Liver (tissue), 9 donors: ENCODE measurements around the gene ZNF865. TPM values are rescaled to one million over a fixed set of nuclear protein-coding genes. Genes with fewer than 3 reads are reported as not detected.

Experiments used
- DNase-seq: peaks from one replicate; pipeline ENCODE4 v3.0.0-alpha.2; 2017; ENCODE audit warnings: low spot score
- H3K27ac ChIP-seq, 2 donors: one replicate each; pipeline ENCODE4 v1.7.0; 2013; ENCODE audit warnings: inconsistent platforms in 2 of 2, low read length in 2 of 2, control low read depth in 1 of 2, low read depth in 1 of 2, mild to moderate bottlenecking in 1 of 2
- H3K27me3 ChIP-seq, 4 donors: one replicate each; pipeline versions ENCODE4 v1.6.1 to v1.7.0; 2013; ENCODE audit warnings: low read length in 3 of 4, inconsistent platforms in 1 of 4, mild to moderate bottlenecking in 1 of 4, moderate library complexity in 1 of 4; ENCODE audit not compliant: control insufficient read depth in 4 of 4, insufficient read depth in 4 of 4
- H3K36me3 ChIP-seq, 4 donors: one replicate each; pipeline versions ENCODE4 v1.6.1 to v1.7.0; 2013; ENCODE audit warnings: low read length in 3 of 4, mild to moderate bottlenecking in 3 of 4, low read depth in 1 of 4, moderate library complexity in 1 of 4; ENCODE audit not compliant: control insufficient read depth in 4 of 4, insufficient read depth in 3 of 4
- H3K4me1 ChIP-seq, 4 donors: one replicate each; pipeline versions ENCODE4 v1.6.1 to v1.7.0; 2013; ENCODE audit warnings: low read length in 3 of 4, mild to moderate bottlenecking in 3 of 4, moderate library complexity in 1 of 4; ENCODE audit not compliant: control insufficient read depth in 4 of 4, insufficient read depth in 4 of 4
- H3K4me3 ChIP-seq, 3 donors: one replicate each; pipeline versions ENCODE4 v1.6.1 to v1.7.0; 2013; ENCODE audit warnings: low read length in 3 of 3, control low read depth in 1 of 3, low read depth in 1 of 3, mild to moderate bottlenecking in 1 of 3
- H3K9ac ChIP-seq, 2 donors: one replicate each; pipeline ENCODE4 v1.7.0; 2013; ENCODE audit warnings: low read length in 2 of 2, mild to moderate bottlenecking in 2 of 2, moderate library complexity in 2 of 2, control low read depth in 1 of 2, low read depth in 1 of 2
- H3K9me3 ChIP-seq, 4 donors: one replicate each; pipeline versions ENCODE4 v1.6.1 to v1.7.0; 2013; ENCODE audit warnings: low read length in 3 of 4; ENCODE audit not compliant: control insufficient read depth in 4 of 4
- ATF3 ChIP-seq: IDR thresholded peaks from 2 replicates; pipeline ENCODE4 v1.6.1; 2016; ENCODE audit warnings: antibody characterized with exemption
- CTCF ChIP-seq: fragments of 150-350 bp; IDR thresholded peaks from 2 replicates; pipeline ENCODE4 v1.5.1; 2017; ENCODE audit warnings: improper control_type of control experiment, low read depth, low read length; ENCODE audit not compliant: missing input control
- EGR1 ChIP-seq, 2 donors: IDR thresholded peaks; 2 replicates each; pipeline ENCODE4 v1.6.1; 2016 to 2018; ENCODE audit warnings: antibody characterized with exemption in 2 of 2, low read depth in 2 of 2
- FOXA1 ChIP-seq: IDR thresholded peaks from 2 replicates; pipeline ENCODE4 v1.6.1; 2016; ENCODE audit warnings: antibody characterized with exemption
- FOXA2 ChIP-seq: IDR thresholded peaks from 2 replicates; pipeline ENCODE4 v1.6.1; 2016; ENCODE audit warnings: antibody characterized with exemption
- GABPA ChIP-seq, 2 donors: IDR thresholded peaks in 1 of 2; conservative IDR thresholded peaks in 1 of 2; 2 replicates each; pipeline ENCODE4 v1.6.1; 2016; ENCODE audit warnings: antibody characterized with exemption in 2 of 2, mild to moderate bottlenecking in 1 of 2, moderate library complexity in 1 of 2
- HNF4A ChIP-seq, 2 donors: conservative IDR thresholded peaks; 2 replicates each; pipeline ENCODE4 v1.6.1; 2016; ENCODE audit warnings: antibody characterized with exemption in 2 of 2, mild to moderate bottlenecking in 2 of 2
- HNF4G ChIP-seq: IDR thresholded peaks from 2 replicates; pipeline ENCODE4 v1.6.1; 2016; ENCODE audit warnings: antibody characterized with exemption
- JUND ChIP-seq, 2 donors: IDR thresholded peaks; 2 replicates each; pipeline ENCODE4 v1.6.1; 2016; ENCODE audit warnings: antibody characterized with exemption in 2 of 2
- MAX ChIP-seq: IDR thresholded peaks from 2 replicates; pipeline ENCODE4 v1.6.1; 2016; ENCODE audit warnings: antibody characterized with exemption
- NR2F2 ChIP-seq: IDR thresholded peaks from 2 replicates; pipeline ENCODE4 v1.6.1; 2016; ENCODE audit warnings: antibody characterized with exemption
- RAD21 ChIP-seq, 2 donors: IDR thresholded peaks; 2 replicates each; pipeline ENCODE4 v1.6.1; 2016; ENCODE audit warnings: antibody characterized with exemption in 2 of 2, mild to moderate bottlenecking in 2 of 2
- REST ChIP-seq: IDR thresholded peaks from 2 replicates; pipeline ENCODE4 v1.6.1; 2016; ENCODE audit warnings: antibody characterized with exemption, mild to moderate bottlenecking
- RXRA ChIP-seq, 2 donors: IDR thresholded peaks; 2 replicates each; pipeline ENCODE4 v1.6.1; 2017 to 2018; ENCODE audit warnings: antibody characterized with exemption in 2 of 2, mild to moderate bottlenecking in 1 of 2
- SP1 ChIP-seq: IDR thresholded peaks from 2 replicates; pipeline ENCODE4 v1.6.1; 2018; ENCODE audit warnings: antibody characterized with exemption, mild to moderate bottlenecking
- TAF1 ChIP-seq: conservative IDR thresholded peaks from 2 replicates; pipeline ENCODE4 v1.6.1; 2016; ENCODE audit warnings: antibody characterized with exemption, mild to moderate bottlenecking
- YY1 ChIP-seq: IDR thresholded peaks from 2 replicates; pipeline ENCODE4 v1.6.1; 2016; ENCODE audit warnings: antibody characterized with exemption, mild to moderate bottlenecking
- ZBTB33 ChIP-seq: IDR thresholded peaks from 2 replicates; pipeline ENCODE4 v1.6.1; 2016; ENCODE audit warnings: antibody characterized with exemption
- WGBS: extraction: QIAGEN DNeasy Blood & Tissue Kit; methylation state at CpG from one replicate; pipeline ENCODE4 v1.1.7; 2013; 5-methylcytosine and 5-hydroxymethylcytosine counted together
- polyA plus RNA-seq, 2 donors: library from polyadenylated mRNA; stranded (reverse) in 1 of 2; unstranded in 1 of 2; fragments of 200-250 nt in 1 of 2; fragments of >200 nt in 1 of 2; fragmentation: Nextera tagmentation in 1 of 2; extraction: Ambion mirVana in 1 of 2; gene quantifications; one replicate each; pipeline versions ENCODE4 v1.2.1 to v1.2.3, GENCODE V29; 2013 to 2015
- total RNA-seq, 2 donors: library from RNA; depleted of rRNA; stranded (reverse); fragments of >200 nt; gene quantifications; one replicate each; pipeline ENCODE4 v1.2.3, GENCODE V29; 2014
- donor health status: healthy.
- donor health status: healthy.
- donor health status: healthy.
- donor health status: healthy.
- donor health status: healthy.

Gene ZNF865
- total and polyA plus RNA-seq, 4 donors, result 0.38 to 3.1 (median 1.6) TPM

GRCh38 chr19:55603581-55604292 is 1.7 kb upstream of the ZNF865 start:
- no peaks in the 10 kb centered on the region for H3K36me3 ChIP-seq
- no peaks in the 10 kb centered on the region for H3K27me3 ChIP-seq
- no peak overlapping the region for H3K4me3 ChIP-seq
- peaks cover 1 to 28% (median 25%) of the 10 kb centered on the region in 4 donors for H3K4me1 ChIP-seq
- no peak for DNase-seq
- H3K9me3 ChIP-seq, result no peaks in the 10 kb centered on the region
- H3K9ac ChIP-seq, result no peak overlapping the region
- no peak overlapping the region for H3K27ac ChIP-seq
- no peak for TF ChIP-seq FOXA1
- TF ChIP-seq JUND (IDR thresholded peaks at IDR 0.05), result no peak
- no peak for TF ChIP-seq RXRA (IDR thresholded peaks at IDR 0.05)
- TF ChIP-seq GABPA (IDR thresholded peaks at IDR 0.05 in 1 of 2, conservative IDR thresholded peaks at IDR 0.05 in 1 of 2), result no peak
- no peak for TF ChIP-seq SP1
- TF ChIP-seq CTCF, result no peak
- TF ChIP-seq HNF4G, result no peak
- no peak for TF ChIP-seq YY1
- 76% methylated on average over 22 of the region's 22 CpGs for WGBS

- peaks cover 0 to 8% (median 2%) of the 10 kb centered on the region in 4 donors for H3K36me3 ChIP-seq
- peak; percentile 88 for DNase-seq
- H3K9ac ChIP-seq, result no peak overlapping the region
- peak overlapping the region; percentile 55 to 91 (median 76) for H3K4me3 ChIP-seq
- peaks cover 1 to 28% (median 23%) of the 10 kb centered on the region in 4 donors for H3K4me1 ChIP-seq
- TF ChIP-seq HNF4A (conservative IDR thresholded peaks at IDR 0.05) (no peak), JUND (IDR thresholded peaks at IDR 0.05) (no peak), HNF4G (no peak), YY1 (peak; percentile 68), REST (no peak), FOXA1 (no peak), ZBTB33 (no peak), SP1 (peak; percentile 36), RAD21 (IDR thresholded peaks at IDR 0.05) (peak in 1 of 2 donors; percentile 9), FOXA2 (no peak), NR2F2 (no peak), GABPA (IDR thresholded peaks at IDR 0.05 in 1 of 2, conservative IDR thresholded peaks at IDR 0.05 in 1 of 2) (peak; percentile 72 to 92), RXRA (IDR thresholded peaks at IDR 0.05) (no peak), EGR1 (IDR thresholded peaks at IDR 0.05; ENCODE audit: low read depth in 2 of 2) (peak; percentile 36 to 76), TAF1 (no peak), CTCF (no peak), ATF3 (no peak), MAX (no peak)
- H3K27ac ChIP-seq, result peak overlapping the region; percentile 92
- no peaks in the 10 kb centered on the region for H3K27me3 ChIP-seq
- under 1% methylated on average over 43 of the region's 43 CpGs for WGBS
- H3K9me3 ChIP-seq, result no peaks in the 10 kb centered on the region
Observed at GRCh38 chr19:55605207-55605636, 225 bp upstream of the ZNF865 start.
